Stimulated activated naive CD4-positive, alpha-beta T cell treated with Interleukin-2 at 50 U/mL for 16 hours (primary cell): ENCODE data around the gene RNF213.

Source experiments
- DNase-seq: peaks from one replicate; lab custom pipeline; 2025; lab: John Stamatoyannopoulos, UW

Gene RNF213

DNA sequence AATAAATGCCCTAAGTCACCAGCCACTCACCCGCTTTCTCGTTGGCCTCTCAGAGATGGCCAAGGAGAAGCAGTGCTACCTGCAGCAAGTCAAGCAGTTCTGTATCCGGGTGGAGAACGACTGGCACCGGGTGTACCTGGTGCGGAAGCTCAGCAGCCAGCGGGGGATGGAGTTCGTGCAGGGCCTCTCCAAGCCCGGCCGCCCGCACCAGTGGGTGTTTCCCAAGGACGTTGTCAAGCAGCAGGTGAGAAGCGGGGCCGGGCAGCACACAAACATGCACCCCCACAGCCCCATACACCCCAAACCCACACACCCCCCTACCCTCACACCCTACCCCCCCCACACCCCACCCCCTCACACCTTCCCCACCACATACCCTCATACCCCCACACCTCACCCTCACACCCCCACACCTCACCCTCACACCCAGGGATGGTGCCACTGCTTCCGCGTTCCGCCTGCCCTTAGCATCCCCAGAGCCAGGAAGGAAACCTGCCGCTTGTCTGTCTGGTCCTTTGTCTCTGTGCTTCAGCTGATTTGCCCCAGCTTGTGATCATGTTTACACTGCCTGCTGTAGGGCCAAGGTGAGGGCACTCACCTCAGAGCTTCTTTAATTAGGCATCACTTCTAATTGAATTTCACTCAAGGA, 112.4 kb downstream of the RNF213 start:
- DNase-seq, result no peak

DNA sequence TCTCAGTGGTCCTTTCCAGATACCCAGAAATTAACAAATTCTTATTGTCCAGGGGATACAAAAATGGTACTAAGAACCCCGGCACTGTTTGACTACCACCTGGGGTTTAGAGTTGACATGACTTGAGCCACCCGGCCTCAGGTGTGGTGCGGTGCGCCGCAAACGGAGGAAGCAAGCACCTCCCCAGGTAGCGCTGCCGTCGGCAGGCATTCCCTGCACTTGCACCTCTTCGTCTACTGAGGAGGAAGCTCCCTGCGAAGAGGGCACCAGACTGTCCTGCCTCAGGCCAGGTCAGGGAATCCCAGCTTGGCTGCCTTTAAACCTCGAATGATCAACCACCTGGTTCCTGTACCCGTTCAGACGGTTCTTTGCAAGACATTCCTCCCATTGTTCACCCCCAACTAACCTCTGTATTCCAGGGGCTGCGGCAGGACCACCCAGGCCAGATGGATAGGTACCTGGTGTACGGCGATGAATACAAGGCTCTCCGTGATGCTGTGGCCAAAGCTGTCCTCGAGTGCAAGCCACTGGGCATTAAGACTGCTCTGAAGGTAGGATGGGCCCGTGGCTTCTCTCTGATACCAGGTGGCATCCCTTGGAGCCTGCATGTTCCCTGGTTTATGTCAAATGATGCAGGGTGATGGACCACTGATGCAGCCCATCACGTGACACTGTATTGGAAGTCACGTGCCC, 113.5 kb downstream of the RNF213 start:
- DNase-seq, result no peak

- no peak for DNase-seq
Observed at GRCh38 chr17:80374732-80375585, 114.3 kb downstream of the RNF213 start.

GRCh38 chr17:80376531-80376930, 115.9 kb downstream of the RNF213 start:
- no peak for DNase-seq

- no peak for DNase-seq
Observed at GRCh38 chr17:80377798-80378197, 117.1 kb downstream of the RNF213 start.

- DNase-seq, result no peak
Observed at GRCh38 chr17:80379348-80379747, 118.7 kb downstream of the RNF213 start.

GRCh38 chr17:80380068-80380467, 119.4 kb downstream of the RNF213 start:
- DNase-seq, result no peak

GRCh38 chr17:80380555-80381002, 119.9 kb downstream of the RNF213 start:
- DNase-seq, result no peak

GRCh38 chr17:80381416-80381923, 120.8 kb downstream of the RNF213 start:
- no peak for DNase-seq

- DNase-seq, result no peak
Observed at GRCh38 chr17:80382446-80382845, 121.8 kb downstream of the RNF213 start.

DNA sequence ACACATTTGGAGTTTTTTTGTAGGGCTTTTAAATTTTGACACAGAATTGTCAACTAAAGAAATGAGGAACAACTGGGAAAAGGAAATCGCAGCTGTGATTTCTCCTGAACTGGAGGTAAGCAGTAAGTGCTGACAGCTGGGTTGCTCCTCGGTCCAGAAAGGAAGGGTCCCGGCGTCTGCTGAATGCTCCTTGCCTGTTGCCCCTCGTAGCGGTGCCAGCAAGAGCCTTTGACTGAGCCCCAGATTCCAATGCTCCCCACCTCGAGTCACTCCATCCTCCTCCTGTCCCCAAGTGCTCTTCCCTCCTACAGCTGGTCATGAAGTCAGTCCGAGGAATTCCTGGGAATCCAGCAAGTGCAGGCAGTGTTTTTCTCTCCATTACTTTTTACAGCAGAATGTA, 122.3 kb downstream of the RNF213 start:
- DNase-seq, result no peak

DNA sequence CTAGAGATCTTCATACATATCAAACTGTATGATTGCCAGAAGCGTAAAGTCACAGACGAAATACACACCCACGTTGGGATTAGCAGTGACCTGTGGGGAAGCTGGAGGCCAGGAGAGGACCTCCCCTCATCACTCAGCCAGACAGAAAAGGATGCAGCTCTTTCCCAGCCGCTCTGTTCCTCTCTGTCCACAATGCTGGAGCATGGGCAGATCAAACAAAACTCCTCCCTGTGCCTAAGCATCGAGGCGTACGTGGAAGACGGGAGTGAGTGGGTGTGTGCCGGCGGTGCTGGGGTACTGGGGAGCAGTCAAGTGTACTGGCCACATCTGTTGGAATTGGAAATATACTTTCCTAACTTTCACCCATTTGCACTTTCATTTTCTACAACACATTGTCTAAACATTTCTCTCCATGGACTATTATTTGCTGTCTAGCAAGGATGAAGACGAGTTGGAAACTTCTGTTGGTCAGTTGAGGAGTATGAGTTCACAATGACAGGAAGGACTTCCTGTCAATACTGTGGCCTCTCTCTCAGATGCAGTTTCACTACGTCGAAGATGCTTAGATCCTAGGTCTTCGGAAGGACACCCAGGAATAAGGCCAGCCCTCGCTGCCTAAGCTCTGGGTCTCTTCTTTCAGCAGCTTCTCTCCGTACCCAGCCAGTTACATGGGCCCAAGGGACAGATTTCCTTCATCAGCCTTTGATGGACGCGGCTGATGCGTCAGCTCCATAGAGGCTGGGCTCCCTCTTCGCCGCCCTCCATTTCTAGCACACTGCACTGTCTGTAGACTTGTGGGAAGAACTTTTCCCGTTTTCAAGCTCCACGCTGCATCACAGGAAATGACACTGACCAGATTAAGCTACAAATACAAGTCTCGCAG, 123.7 kb downstream of the RNF213 start:
- no peak for DNase-seq

- no peak for DNase-seq
Observed at GRCh38 chr17:80385046-80385445, 124.4 kb downstream of the RNF213 start.

DNA sequence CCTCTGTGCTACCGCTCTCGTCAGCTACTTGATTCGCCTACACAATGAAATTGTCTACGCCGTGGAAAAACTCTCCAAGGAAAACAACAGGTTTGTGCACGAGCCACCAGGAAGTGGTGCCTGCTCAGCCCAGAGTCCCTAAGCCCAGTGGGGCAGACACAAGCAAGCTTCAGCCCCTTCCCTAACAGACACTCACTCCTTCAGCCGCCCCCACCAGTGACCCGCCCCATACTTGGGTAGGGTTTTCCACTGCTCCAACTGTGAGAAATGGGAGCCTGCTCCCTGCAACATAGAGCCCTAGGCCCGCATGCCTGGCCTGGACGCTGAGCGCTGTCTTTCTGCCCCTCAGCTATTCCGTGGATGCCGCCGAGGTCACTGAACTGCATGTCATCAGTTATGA, 125.7 kb downstream of the RNF213 start:
- DNase-seq, result no peak

DNA sequence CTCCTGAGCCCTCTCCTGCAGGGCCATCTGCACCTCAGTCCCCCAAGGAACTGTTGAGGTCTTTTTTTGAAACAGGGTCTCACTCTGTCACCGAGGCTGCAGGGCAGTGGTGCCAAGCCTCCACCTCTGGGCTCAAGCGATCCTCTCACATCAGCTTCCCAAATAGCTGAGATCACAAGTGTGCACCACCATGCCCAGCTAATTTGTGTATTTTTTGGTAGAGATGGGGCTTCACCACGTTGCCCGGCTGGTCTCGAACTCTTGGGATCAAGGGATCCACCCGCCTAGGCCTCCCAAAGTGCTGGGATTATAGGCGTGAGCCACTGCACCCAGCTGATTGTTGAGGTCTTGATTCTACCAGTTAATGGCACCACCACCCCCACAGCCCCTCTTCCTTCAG, 126.4 kb downstream of the RNF213 start:
- no peak for DNase-seq

DNA sequence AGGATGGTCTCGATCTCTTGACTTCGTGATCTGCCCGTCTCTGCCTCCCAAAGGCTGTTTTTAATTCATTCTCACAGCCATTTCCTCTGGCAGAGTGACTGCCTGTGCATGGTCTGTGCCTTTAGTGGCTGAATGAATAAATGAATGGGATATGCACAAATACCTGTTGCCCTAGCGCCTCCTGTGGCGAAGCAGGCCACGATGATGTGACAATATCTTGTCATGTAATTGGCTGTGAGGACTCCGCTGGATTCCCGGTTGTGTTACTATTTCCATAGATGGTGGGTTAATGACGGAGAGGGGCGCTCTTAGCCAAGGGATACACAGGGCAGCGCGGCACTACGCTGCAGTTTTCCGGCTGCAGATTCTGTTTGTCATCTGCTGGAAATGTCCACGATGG, 127.5 kb downstream of the RNF213 start:
- no peak for DNase-seq

DNA sequence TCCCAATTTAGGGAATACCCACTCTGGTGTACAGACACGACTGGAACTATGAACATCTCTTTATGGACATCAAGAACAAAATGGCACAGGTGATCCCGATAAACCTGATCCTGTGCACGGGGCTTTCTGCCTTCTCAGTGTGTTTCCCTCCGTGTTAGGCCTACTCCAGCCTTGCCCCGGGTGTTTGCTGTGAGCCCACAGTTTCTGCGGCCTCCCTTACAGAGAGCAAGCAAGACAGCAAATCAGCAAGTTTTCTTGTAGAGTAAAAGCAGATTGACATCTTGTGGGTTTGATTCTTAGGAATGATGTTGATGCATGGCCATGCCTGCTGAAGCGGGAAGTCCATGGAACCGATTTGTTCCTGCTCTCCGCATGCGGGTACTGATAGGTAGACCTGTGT, 127.9 kb downstream of the RNF213 start:
- DNase-seq, result no peak

DNA sequence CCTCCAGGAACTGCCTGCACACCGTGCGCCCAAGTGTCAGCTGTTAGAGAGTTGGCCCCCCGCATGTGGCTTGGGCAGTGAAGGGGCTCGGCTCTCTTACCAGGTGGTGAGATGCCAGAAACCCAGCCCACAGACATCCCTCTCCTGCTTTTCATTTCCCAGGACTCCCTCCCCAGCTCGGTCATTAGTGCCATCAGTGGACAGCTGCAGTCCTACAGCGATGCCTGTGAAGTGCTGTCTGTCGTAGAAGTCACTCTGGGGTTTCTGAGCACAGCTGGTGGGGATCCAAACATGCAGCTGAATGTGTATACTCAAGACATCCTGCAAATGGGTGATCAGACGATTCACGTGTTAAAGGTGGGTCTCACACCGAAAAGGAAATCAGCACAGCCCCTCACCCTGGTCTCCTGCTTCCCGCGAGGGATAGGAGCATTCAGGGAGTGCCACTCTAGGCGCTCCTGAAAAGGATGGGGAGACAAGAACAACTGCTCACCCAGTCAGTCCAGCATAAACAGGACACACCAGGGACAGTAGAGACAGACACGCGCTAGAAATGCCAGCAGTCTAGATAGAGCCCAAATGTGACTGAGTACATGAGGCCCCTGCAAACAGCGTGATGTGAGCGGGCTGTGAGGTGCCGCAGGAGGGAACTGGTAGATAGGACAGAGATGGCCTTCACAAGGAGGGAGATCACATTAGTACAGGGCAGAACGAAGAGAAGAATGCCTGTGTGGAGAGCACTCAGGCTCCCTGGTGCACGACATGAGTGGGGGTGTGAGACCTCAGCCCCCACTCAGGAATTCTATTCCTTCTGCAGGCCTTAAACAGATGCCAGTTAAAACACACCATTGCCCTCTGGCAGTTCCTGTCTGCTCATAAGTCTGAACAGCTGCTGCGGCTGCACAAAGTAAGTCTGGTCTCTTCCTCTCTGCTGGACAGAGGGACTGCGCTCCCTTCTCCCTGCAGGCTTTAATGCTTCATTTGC, 128.7 kb downstream of the RNF213 start:
- no peak for DNase-seq

DNA sequence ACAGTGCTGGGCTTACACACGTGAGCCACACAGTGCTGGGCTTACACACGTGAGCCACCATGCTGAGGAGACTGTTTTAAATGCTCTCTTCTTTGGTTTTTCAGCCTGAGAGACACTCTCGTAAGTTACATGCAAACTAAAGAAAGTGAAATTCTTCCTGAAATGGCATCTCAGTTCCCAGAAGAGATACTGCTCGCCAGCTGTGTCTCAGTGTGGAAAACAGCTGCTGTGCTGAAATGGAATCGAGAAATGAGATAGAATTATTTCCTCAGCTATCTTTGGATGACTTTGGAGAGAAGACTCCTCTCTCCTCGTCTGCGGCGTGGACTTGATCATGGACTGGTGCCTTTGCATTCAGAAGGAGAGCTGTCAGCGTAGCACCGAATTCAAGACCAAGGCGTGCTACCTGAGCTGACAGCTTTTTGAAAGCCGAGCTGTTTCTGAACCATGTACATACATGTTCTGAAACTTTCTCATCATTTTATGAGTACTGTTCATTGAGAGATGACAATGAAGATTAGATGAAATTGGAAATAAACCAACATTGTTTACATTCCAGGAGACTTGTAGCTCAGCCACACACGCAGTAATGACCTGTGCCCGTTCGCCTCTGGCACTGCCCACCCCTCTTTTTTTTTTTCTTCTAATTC, 132.7 kb downstream of the RNF213 start:
- no peak for DNase-seq

- DNase-seq, result no peak
Observed at GRCh38 chr17:80393961-80394360, 133.3 kb downstream of the RNF213 start.
